ENCODE measurements around the gene SRGAP1.

- TF ChIP-seq POLR2A (IDR thresholded peaks at IDR 0.05): no peak
- TF ChIP-seq CTCF (IDR thresholded peaks at IDR 0.05): no peak
Observed at GRCh38 chr12:64056741-64057140, 212.2 kb downstream of the SRGAP1 start.
